ENCODE data around the gene SF1. TPM values are rescaled to one million over a fixed set of nuclear protein-coding genes. Genes with fewer than 3 reads are reported as not detected.

SF1 gene
- total RNA-seq, 1 experiment from 2014 or later = 285 TPM

- TF ChIP-seq ZSCAN18 (CRISPR knock-in tag; IDR thresholded peaks at IDR 0.05) = no peak
- TF ChIP-seq E2F5 (CRISPR knock-in tag; IDR thresholded peaks at IDR 0.05) = no peak
- TF ChIP-seq, protein P1, sequence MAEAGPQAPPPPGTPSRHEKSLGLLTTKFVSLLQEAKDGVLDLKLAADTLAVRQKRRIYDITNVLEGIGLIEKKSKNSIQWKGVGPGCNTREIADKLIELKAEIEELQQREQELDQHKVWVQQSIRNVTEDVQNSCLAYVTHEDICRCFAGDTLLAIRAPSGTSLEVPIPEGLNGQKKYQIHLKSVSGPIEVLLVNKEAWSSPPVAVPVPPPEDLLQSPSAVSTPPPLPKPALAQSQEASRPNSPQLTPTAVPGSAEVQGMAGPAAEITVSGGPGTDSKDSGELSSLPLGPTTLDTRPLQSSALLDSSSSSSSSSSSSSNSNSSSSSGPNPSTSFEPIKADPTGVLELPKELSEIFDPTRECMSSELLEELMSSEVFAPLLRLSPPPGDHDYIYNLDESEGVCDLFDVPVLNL (CRISPR knock-in tag; IDR thresholded peaks at IDR 0.05; ENCODE audit: borderline replicate concordance, low read depth) = no peak
- no peak for TF ChIP-seq E2F1 (CRISPR knock-in tag; IDR thresholded peaks at IDR 0.05)
- TF ChIP-seq GRHL2 (CRISPR knock-in tag; IDR thresholded peaks at IDR 0.05; ENCODE audit: insufficient replicate concordance, severe bottlenecking) = no peak
- no peak for TF ChIP-seq ATF3 (CRISPR knock-in tag; conservative IDR thresholded peaks at IDR 0.05)
- TF ChIP-seq TEAD1 (CRISPR knock-in tag; IDR thresholded peaks at IDR 0.05) = no peak
- no peak for TF ChIP-seq ETV6 (CRISPR knock-in tag; IDR thresholded peaks at IDR 0.05)
Observed at GRCh38 chr11:64800303-64801157, 22.2 kb upstream of the SF1 start (continued).

GRCh38 chr11:64799623-64800302, 21.4 kb upstream of the SF1 start:
- Mint-ChIP-seq H3K4me1 (peaks cover 11% of the 10 kb centered on the region), H3K9me3 (no peaks in the 10 kb centered on the region), H3K27me3 (ENCODE audit: low read depth) (no peaks in the 10 kb centered on the region), H3K36me3 (no peaks in the 10 kb centered on the region), H3K27ac (no peak overlapping the region), H3K4me3 (no peak overlapping the region)
- ChIA-PET POLR2A (no interaction called here), CTCF (interaction anchor here (0.8 to 2.5 kb wide), 6 partner anchors 10 to 88 kb away, joined by 3 to 13 read pairs (median 4); partner anchors contain the start of genes MEN1 and SF1)
- DNase-seq (ENCODE audit: low spot score) (no peak), ATAC-seq (no peak)
- TF ChIP-seq FOXP1 (CRISPR knock-in tag; IDR thresholded peaks at IDR 0.05; ENCODE audit: borderline replicate concordance) (no peak), MXD4 (CRISPR knock-in tag; IDR thresholded peaks at IDR 0.05; ENCODE audit: borderline replicate concordance) (no peak), PRRX2 (CRISPR knock-in tag; IDR thresholded peaks at IDR 0.05) (no peak), E2F5 (CRISPR knock-in tag; IDR thresholded peaks at IDR 0.05) (no peak), ZNF532 (CRISPR knock-in tag; IDR thresholded peaks at IDR 0.05; ENCODE audit: borderline replicate concordance) (no peak), RORB (CRISPR knock-in tag; IDR thresholded peaks at IDR 0.05) (no peak), KAT7 (CRISPR knock-in tag; IDR thresholded peaks at IDR 0.05; ENCODE audit: borderline replicate concordance) (no peak), ZBTB43 (CRISPR knock-in tag; IDR thresholded peaks at IDR 0.05) (no peak)
